GM12873 (cell line): ENCODE measurements around the gene MAP3K21.

ENCODE experiments used
- CTCF ChIP-seq: IDR thresholded peaks from 2 replicates; pipeline ENCODE4 v1.5.1; 2012; ENCODE audit warnings: low read depth, mild to moderate bottlenecking, moderate library complexity, low read length, control low read depth; ENCODE audit not compliant: insufficient read depth; ENCODE audit errors: missing control alignments

MAP3K21 gene

GRCh38 chr1:233349137-233349536 is 21.6 kb downstream of the MAP3K21 start:
- TF ChIP-seq CTCF, result no peak

- TF ChIP-seq CTCF, result no peak
Measured at GRCh38 chr1:233354983-233355382, 27.5 kb downstream of the MAP3K21 start.

- no peak for TF ChIP-seq CTCF
Measured at GRCh38 chr1:233355841-233356704, 28.5 kb downstream of the MAP3K21 start.

- no peak for TF ChIP-seq CTCF
Measured at GRCh38 chr1:233356705-233356987, 29.1 kb downstream of the MAP3K21 start.

GRCh38 chr1:233357595-233358397 is 30.3 kb downstream of the MAP3K21 start:
- TF ChIP-seq CTCF, result no peak

- no peak for TF ChIP-seq CTCF
Measured at GRCh38 chr1:233359431-233359830, 31.9 kb downstream of the MAP3K21 start.

GRCh38 chr1:233359905-233360304 is 32.4 kb downstream of the MAP3K21 start:
- TF ChIP-seq CTCF, result no peak
